Measurements from ENCODE around the gene OR4E1.

OR4E1 gene

GRCh38 chr14:21673718-21674117, at the start of gene OR4E1:
OR4E1 (minus strand) TSS chr14:21673818; CDS start chr14:21670935, 2,883 bp downstream.
- Histone ChIP-seq H3K4me3 (no peak within 1 kb of the TSS), H3K4me1 (no peaks in the 10 kb centered on the region), H3K27me3 (no peaks in the 10 kb centered on the region), H3K27ac (no peak within 1 kb of the TSS), H3K9me3 (no peaks in the 10 kb centered on the region), H3K36me3 (no peaks in the 10 kb centered on the region)
- intact Hi-C loops (cut with DNase I; ENCODE audit: low total_unique reads), result no loop called here
- TF ChIP-seq, protein P1, sequence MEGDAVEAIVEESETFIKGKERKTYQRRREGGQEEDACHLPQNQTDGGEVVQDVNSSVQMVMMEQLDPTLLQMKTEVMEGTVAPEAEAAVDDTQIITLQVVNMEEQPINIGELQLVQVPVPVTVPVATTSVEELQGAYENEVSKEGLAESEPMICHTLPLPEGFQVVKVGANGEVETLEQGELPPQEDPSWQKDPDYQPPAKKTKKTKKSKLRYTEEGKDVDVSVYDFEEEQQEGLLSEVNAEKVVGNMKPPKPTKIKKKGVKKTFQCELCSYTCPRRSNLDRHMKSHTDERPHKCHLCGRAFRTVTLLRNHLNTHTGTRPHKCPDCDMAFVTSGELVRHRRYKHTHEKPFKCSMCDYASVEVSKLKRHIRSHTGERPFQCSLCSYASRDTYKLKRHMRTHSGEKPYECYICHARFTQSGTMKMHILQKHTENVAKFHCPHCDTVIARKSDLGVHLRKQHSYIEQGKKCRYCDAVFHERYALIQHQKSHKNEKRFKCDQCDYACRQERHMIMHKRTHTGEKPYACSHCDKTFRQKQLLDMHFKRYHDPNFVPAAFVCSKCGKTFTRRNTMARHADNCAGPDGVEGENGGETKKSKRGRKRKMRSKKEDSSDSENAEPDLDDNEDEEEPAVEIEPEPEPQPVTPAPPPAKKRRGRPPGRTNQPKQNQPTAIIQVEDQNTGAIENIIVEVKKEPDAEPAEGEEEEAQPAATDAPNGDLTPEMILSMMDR (IDR thresholded peaks at IDR 0.05), result no peak
- DNase-seq, result no peak

GRCh38 chr14:21721504-21721903, 47.9 kb upstream of the OR4E1 start:
- Histone ChIP-seq H3K9me3 (no peaks in the 10 kb centered on the region), H3K36me3 (no peaks in the 10 kb centered on the region), H3K27me3 (no peaks in the 10 kb centered on the region), H3K27ac (no peak overlapping the region), H3K4me1 (no peaks in the 10 kb centered on the region), H3K4me3 (no peak overlapping the region)
- intact Hi-C loops (cut with DNase I; ENCODE audit: low total_unique reads), result no loop called here
- TF ChIP-seq, protein P1 (IDR thresholded peaks at IDR 0.05), result no peak
- no peak for DNase-seq

GRCh38 chr14:21719841-21720240, 46.2 kb upstream of the OR4E1 start:
- Histone ChIP-seq H3K9me3 (no peaks in the 10 kb centered on the region), H3K27ac (no peak overlapping the region), H3K36me3 (no peaks in the 10 kb centered on the region), H3K4me3 (no peak overlapping the region), H3K27me3 (no peaks in the 10 kb centered on the region), H3K4me1 (no peaks in the 10 kb centered on the region)
- TF ChIP-seq, protein P1 (IDR thresholded peaks at IDR 0.05), result no peak
- intact Hi-C loops (cut with DNase I; ENCODE audit: low total_unique reads), result no loop called here
- DNase-seq, result no peak

- Histone ChIP-seq H3K27ac (no peak overlapping the region), H3K36me3 (no peaks in the 10 kb centered on the region), H3K4me3 (no peak overlapping the region), H3K4me1 (no peaks in the 10 kb centered on the region), H3K27me3 (no peaks in the 10 kb centered on the region), H3K9me3 (no peaks in the 10 kb centered on the region)
- TF ChIP-seq, protein P1 (IDR thresholded peaks at IDR 0.05), result no peak
- no peak for DNase-seq
- intact Hi-C loops (cut with DNase I; ENCODE audit: low total_unique reads), result no loop called here
Measured at GRCh38 chr14:21714318-21714929, 40.8 kb upstream of the OR4E1 start.

DNA sequence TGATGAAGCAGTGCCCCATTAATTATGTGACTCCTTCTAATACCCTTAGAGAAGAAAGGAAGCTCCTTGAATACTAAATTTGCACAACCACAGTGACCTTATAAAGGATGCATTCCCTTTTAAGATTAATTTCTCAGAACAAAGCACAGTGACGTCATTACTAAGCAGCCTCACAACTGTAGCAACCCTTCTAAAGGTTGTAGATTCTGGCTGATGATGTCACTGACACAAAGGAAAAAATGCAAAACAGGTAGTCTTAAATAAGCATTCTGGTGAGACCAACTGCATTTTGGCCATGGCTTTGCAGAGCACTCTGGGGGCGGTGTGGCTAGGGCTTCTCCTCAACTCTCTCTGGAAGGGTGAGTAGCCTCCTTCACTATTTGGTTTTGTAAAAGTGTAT, 38.4 kb upstream of the OR4E1 start:
- H3K27me3 ChIP-seq, result no peaks in the 10 kb centered on the region
- H3K27ac ChIP-seq, result no peak overlapping the region
- intact Hi-C loops (cut with DNase I; ENCODE audit: low total_unique reads), result no loop called here
- no peak overlapping the region for H3K4me3 ChIP-seq
- TF ChIP-seq, protein P1 (IDR thresholded peaks at IDR 0.05), result no peak
- DNase-seq, result no peak
- H3K36me3 ChIP-seq, result no peaks in the 10 kb centered on the region
- no peaks in the 10 kb centered on the region for H3K9me3 ChIP-seq
- no peaks in the 10 kb centered on the region for H3K4me1 ChIP-seq
